Coronary artery (tissue), 2 donors: ENCODE data around the gene SVOPL.

Experiments
- DNase-seq: peaks from one replicate; pipeline ENCODE4 v3.0.0-alpha.2; 2017; ENCODE audit warnings: low spot score
- H3K27ac ChIP-seq, 2 donors: fragments of 200-600 bp; sonication (generic); one replicate each; pipeline ENCODE4 v1.5.1; 2016 to 2019
- H3K4me3 ChIP-seq: fragments of 200-600 bp; sonication (generic); 2 replicates; pipeline ENCODE4 v1.5.1; 2016; ENCODE audit warnings: mild to moderate bottlenecking, moderate library complexity
- CTCF ChIP-seq: fragments of 200-600 bp; sonication (generic); IDR thresholded peaks from one replicate; pipeline ENCODE4 v1.5.1; 2019; ENCODE audit warnings: antibody characterized with exemption

Gene SVOPL

GRCh38 chr7:138662076-138662990, 38.8 kb downstream of the SVOPL start:
- H3K27ac ChIP-seq = no peak overlapping the region
- no peak for DNase-seq
- TF ChIP-seq CTCF = no peak
- no peak overlapping the region for H3K4me3 ChIP-seq

- Histone ChIP-seq H3K27ac (no peak overlapping the region), H3K4me3 (no peak overlapping the region)
- TF ChIP-seq CTCF = no peak
- DNase-seq = no peak
These were observed 40.0 kb downstream of the SVOPL start for GRCh38 chr7:138661069-138661635.

- H3K27ac ChIP-seq = no peak overlapping the region
- no peak for DNase-seq
These were observed 42.3 kb downstream of the SVOPL start for GRCh38 chr7:138658889-138659288.

GRCh38 chr7:138657854-138658386, 43.2 kb downstream of the SVOPL start:
- DNase-seq = no peak
- Histone ChIP-seq H3K4me3 (no peak overlapping the region), H3K27ac (no peak overlapping the region)
- TF ChIP-seq CTCF = no peak

More at GRCh38 chr7:138658889-138659288, 42.3 kb downstream of the SVOPL start:
- no peak overlapping the region for H3K4me3 ChIP-seq
- no peak for TF ChIP-seq CTCF

- no peak overlapping the region for H3K4me3 ChIP-seq
- no peak for DNase-seq
- no peak overlapping the region for H3K27ac ChIP-seq
- no peak for TF ChIP-seq CTCF
These were observed 44.2 kb downstream of the SVOPL start for GRCh38 chr7:138656952-138657351.

GRCh38 chr7:138654616-138655015, 46.5 kb downstream of the SVOPL start:
- no peak overlapping the region for H3K27ac ChIP-seq
- H3K4me3 ChIP-seq = no peak overlapping the region
- no peak for TF ChIP-seq CTCF
- DNase-seq = no peak
